NCI-H1092 (cell line): ENCODE data around the gene SLIT3.
"Not testable (repeated sequence)": the region's sequence is repeated elsewhere in the genome, so short reads cannot be mapped to it uniquely, and the experiment has no call there.

Experiments used
- DNase-seq: peaks from one replicate; lab custom pipeline; 2025; lab: John Stamatoyannopoulos, UW

The SLIT3 gene

GRCh38 chr5:168765551-168766425 lies 535.2 kb downstream of the SLIT3 start:
- no peak for DNase-seq

- no peak for DNase-seq
These were observed 535.8 kb downstream of the SLIT3 start for GRCh38 chr5:168765086-168765550.

DNA sequence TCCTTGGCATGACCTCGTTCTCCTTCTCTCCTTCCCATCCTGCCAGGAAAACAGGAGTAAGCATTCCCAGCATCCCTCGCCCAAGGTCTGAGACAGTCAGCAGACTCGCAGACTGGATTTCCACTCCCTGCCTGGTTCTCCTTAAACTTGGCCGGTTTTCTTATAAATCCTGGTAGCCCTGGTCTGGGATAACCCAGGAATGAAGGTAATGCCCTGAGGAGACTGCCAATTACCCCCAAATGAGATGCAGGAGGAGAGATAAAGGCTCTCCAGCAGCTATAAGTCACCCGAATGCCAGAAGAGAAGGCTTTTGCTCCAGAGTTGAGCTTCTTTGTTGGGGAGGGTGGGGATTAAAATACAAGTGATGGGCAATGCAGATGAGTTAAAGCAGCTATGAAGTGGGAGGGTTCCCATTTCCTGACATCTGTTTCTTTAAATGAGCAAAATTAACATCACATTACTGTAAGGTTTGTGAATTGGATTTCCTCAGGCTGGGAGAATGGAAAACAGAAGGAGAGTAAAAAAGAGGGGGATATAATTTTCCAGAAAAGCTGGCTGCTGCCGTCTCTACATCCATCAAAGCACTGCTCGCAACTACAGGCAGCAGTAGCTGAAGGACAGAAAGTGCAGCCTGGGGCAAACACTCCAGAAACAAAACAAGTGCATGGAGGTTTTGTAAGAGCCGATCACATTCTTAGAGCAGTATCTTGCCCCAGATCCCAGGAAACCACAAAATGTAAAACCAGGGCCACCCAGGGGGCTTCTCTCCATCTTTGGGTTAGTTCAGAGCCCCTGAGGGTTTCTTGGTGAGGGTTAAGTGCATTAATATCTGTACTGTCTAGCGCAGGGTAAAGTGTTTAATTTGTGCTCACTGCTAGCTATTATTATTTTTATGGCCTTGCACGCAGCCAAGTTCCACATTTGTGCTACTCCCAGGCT lies 544.2 kb downstream of the SLIT3 start:
- no peak for DNase-seq

GRCh38 chr5:168755548-168756093 lies 545.3 kb downstream of the SLIT3 start:
- no peak for DNase-seq

DNA sequence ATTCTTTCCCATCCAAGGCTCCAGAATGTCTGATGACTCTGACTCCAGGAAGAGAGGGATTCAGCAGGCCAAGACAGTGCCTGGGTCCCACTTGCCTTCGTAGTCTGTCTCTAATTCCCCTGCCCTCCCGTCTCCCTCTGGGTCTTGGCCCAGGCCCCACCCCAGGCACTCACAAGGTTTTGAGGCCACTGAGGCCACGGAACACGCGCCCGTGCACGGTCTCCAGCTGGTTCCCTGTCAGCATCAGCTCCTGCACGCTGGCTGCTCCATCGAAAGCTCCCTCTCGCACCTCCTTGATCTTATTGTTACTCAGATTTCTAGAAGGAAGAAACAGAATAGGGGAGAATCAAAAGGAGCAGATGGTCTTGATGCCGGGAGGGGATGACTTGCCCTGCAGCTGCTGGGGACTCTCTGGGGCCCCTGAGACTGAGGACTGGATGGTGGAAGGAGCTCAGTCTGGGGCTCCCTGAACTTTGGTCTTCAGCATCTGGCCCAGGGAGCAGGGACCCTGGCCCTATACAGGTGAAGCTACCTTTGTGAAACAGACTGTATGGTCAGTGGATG lies 547.2 kb downstream of the SLIT3 start:
- DNase-seq, result no peak

DNA sequence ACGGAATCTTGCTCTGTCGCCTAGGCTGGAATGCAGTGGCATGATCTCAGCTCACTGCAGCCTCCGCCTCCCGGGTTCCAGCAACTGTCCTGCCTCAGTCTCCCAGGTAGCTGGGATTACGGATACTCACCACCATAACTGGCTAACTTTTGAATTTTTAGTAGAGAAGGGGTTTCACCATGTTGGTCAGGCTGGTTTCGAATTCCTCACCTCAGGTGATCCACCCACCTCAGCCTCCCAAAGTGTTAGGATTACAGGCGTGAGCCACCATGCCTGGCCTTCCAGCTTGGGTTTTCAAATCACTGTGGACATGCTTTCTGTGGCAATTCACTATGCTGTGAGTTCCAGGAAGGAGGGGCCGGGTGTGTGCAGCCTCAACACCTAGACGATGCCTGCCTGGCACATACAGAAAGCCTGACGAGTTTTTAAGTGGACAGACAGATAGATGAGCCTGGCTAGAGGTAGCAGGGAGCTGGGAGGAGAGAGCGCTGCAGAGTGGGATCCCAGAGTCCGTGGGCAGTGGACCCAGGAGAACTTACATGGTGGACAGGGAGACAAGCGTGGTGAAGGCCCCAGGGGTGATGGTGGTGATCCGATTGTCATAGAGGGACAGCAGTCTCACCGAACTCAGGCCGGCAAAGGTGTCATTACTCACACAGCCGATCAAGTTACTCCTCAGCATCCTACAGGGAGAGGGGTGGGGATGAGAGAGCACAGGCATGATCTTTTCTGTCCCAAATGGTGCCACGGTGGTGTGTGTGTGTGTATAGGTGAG lies 548.3 kb downstream of the SLIT3 start:
- DNase-seq, result no peak

- no peak for DNase-seq
These were observed 548.9 kb downstream of the SLIT3 start for GRCh38 chr5:168752012-168752411.

DNA sequence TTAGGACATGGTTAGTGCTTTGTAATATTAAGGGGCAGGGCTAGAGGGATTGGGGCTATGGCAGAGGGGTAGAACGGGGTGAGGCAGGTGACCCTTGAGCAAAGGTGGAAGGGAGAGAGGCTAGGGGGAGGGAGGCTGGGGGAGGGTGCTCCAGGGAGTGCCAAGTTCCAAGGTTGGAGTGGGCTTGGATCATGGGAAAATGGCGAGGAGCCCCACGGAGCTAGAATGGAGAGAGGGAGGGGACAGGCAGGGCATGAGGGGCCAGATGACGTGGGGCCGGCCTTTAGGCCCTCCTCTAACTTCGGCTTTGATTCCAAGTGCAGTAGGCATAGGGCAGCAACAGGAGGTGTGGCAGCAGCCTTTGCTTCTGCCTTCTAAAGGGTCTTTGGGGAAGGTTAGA lies 550.0 kb downstream of the SLIT3 start:
- no peak for DNase-seq

DNA sequence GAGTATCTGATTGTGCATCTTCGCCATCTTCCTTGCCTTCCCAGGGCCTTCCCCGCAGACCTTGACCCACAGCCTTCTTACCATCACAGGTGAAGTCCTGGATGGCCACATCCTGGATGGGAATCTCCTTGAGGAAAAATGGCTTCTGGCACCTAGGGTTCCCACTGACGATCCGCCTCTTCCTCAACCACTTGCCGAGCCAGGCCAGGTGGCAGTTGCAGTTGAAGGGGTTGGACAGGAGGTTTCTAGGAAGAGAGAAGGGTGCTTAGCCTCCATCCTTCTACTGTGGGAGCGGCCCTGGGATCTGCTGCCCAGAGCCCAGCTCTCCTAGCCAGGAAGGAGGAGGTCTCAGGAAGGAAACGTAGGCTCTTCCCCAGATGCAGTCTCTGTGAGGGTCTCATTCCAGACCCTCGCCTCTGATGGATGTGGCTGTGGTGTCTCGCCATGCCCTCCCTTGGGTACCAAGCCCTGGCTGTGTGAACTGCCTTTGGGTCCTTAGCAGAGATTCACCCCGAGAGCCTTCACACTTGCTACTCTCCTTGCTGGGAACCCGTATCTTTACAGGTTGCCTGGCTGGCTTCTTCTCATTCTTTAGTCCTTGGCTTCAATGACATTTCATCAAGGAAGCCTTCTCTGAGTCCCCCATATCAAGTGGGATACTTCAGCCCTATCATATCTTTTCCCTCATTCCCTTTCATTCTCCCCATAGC lies 551.4 kb downstream of the SLIT3 start:
- no peak for DNase-seq

- DNase-seq, result no peak
These were observed 552.8 kb downstream of the SLIT3 start for GRCh38 chr5:168747987-168748777.

DNA sequence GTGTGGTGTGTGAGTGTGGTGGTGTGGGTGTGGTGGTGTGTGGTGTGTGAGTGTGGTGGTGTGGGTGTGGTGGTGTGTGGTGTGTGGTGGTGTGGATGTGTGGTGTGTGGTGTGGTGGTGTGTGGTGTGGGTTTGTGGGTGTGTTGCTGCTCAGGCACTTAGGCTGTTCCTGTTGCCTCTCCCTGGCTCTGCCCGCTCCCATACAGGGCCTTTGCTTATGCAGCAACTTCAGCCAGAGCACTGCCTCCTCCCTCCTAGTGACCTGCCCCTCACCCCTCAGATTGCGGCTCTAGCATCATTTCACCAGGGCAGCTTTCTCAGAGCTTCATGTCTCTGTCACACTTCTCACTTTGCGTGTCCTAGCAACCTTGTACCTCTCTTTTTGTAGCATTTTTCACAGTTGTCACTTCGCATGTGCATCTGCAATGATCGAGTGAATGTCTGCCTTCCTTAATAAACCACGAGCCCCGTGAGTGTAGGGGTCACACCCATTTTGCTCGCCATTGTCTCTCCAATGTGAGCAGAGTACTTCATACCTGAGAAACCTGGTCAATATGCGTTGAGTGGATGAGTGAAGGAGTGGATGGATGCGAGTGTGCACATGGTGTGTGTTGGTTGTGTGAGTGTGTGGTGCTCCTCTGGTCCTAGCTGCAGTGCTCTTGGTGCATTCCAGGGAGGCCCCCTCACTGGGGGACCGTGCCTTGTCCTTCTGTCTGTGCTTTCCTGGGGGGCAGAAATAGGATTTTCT lies 553.9 kb downstream of the SLIT3 start:
- no peak for DNase-seq

DNA sequence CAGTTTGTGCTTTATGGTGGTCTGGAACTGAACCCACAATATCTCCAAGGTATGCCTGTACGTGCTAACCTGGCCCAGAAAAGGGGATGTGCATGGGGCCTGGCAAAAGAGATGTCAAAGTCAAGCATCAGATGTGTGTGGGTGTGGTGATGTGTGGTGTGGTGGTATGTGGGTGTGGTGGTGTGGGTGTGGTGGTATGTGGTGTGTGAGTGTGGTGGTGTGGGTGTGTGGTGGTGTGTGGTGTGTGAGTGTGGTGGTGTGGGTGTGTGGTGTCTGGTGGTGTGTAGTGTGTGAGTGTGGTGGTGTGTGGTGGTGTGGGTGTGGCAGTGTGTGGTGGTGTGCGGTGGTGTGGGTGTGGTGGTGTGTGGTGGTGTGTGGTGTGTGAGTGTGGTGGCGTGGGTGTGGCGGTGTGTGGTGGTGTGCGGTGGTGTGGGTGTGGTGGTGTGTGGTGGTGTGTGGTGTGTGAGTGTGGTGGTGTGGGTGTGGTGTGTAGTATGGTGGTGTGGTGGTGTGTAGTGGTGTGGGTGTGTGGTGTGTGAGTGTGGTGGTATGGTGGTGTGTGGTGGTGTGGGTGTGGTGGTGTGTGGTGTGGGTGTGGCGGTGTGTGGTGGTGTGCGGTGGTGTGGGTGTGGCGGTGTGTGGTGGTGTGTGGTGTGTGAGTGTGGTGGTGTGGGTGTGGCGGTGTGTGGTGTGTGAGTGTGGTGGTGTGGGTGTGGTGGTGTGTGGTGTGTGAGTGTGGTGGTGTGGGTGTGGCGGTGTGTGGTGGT lies 554.6 kb downstream of the SLIT3 start:
- DNase-seq, result not testable (repeated sequence)

GRCh38 chr5:168743617-168744016 lies 557.3 kb downstream of the SLIT3 start:
- no peak for DNase-seq

DNA sequence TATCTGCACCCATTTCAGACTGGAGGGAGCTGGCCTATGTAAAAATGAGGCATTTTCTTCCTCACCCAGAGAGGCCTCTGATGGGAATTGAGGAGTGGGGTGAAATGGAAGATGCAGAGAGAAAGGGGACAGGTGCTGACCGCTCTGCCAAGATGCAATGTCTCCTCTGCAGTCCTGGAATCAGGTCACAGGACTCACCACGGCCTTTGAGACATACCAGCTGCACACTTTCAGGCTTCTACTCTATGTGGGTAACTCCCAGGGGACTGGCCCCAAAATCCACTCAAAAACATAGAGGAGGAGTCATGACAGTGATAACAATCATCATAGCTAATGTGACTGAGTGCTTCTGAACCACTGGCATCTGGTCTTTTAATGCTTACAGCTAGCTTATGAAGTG lies 558.6 kb downstream of the SLIT3 start:
- DNase-seq, result not testable (repeated sequence)

GRCh38 chr5:168740811-168741213 lies 560.1 kb downstream of the SLIT3 start:
- no peak for DNase-seq

DNA sequence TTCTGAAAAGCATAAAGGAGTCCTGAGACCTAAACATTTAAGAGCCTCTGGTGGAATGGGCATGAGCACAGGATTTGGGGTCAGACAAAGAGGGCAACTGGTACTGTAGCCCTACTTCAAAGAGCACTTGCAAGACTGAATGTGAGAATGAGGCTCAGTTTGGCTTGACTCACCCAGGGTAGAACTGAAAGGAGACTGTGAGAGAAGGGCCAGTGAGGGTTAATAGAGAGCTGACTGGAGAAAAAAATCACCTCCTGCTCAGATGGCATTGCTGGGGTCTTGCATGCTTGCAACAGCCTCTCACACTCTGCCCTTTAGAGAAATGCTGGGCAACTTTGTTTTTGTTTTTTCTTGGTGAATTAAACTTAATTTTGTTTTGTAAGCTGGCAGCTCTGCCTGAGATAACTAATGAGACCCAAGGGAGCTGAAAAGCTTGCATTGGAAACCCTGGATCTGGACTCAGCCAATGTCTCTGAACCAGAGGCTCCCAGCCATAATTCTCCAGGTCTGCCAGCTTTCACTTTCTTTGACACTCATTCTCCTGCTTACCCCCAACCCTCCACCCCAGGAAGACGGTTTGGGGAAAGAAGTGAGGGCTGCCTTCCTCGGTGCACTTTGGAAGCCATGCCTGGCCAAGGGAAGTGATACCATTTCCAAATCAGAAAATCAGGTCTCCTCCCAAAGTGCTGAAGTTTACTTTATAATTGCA lies 560.7 kb downstream of the SLIT3 start:
- no peak for DNase-seq

DNA sequence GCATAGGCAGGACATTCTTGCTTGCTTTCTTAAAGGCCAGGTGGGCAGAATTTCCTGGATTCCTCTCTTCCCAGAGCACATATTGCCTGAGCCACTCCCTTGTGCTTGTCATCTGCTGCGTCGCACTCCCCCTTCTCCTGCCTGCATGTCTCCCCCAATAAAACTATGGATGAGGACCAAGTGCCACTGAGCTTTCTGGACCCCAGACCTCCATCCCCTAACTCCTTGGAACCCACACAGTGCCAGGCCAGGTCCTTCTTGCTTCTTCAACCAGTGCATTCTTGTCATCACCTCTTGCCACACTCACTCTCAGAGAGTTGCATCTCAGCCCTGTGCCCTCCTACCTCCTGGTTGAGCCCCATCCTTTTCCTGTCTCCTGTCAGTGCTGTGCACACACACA lies 563.9 kb downstream of the SLIT3 start:
- DNase-seq, result no peak
